GM12891 (cell line): ENCODE measurements around the gene HINT1.

ENCODE experiments used
- POLR2A ChIP-seq: IDR thresholded peaks from 2 replicates; pipeline ENCODE4 v1.6.1; 2011; ENCODE audit warnings: low read depth, low read length, control low read depth
- POLR2AphosphoS5 ChIP-seq: IDR thresholded peaks from 2 replicates; pipeline ENCODE4 v1.6.1; 2011; ENCODE audit warnings: low read depth, low read length, control low read depth

DNA sequence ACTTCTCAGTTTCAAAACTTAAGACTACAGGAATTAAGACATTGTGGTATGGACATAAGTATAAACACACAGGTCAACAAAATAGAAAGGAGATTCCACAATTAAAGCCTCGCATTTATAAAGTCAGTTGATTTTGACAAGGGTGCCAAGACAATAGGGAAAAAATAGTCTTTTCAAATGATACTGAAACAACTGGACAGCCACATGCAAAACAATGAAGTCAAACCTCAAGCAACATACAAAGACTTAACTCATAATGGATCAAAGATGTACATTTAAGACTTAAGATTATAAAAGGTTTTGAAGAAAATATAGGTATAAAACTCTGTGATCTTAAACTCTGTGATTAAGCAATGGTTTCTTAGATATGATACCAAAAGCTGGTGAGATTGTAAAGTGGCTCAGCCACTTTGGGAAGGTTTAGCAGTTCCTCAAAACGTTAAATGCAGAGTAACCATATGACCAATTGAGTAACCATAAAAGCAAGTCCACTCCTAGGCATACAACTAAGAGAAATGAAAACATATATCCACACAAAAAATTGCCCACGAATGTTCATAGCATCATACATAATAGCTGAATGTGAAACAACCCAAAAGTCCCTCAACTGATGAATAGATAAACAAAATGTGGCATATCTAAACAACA, 22.0 kb downstream of the HINT1 start:
- TF ChIP-seq POLR2AphosphoS5 (no peak), POLR2A (no peak)
